ENCODE measurements around the gene XRCC5. TPM values are rescaled to one million over a fixed set of nuclear protein-coding genes. Genes with fewer than 3 reads are reported as not detected.

The XRCC5 gene
- total and polyA plus RNA-seq, 10 donors: 63.5 to 252 (median 179) TPM

GRCh38 chr2:216194013-216194412 lies 84.9 kb downstream of the XRCC5 start:
- DNase-seq: no peak
- Histone ChIP-seq H3K4me1 (peaks cover 0 to 12% (median 3%) of the 10 kb centered on the region in 6 donors), H3K27ac (no peak overlapping the region), H3K36me3 (peaks cover 0 to 99% (median 85%) of the 10 kb centered on the region in 6 donors), H3K9me3 (no peaks in the 10 kb centered on the region), H3K4me3 (no peak overlapping the region), H3K27me3 (replicated peaks in 1 of 7) (no peaks in the 10 kb centered on the region)
- no peak for TF ChIP-seq POLR2AphosphoS5 (IDR thresholded peaks at IDR 0.05)
- TF ChIP-seq POLR2A (IDR thresholded peaks at IDR 0.05): no peak
- no peak for TF ChIP-seq CTCF (IDR thresholded peaks at IDR 0.05 in 8 of 11, conservative IDR thresholded peaks at IDR 0.05 in 3 of 11)
- 73 to 91% (median 84%) methylated on average over 3 of the region's 3 CpGs for WGBS, 5 donors
- intact Hi-C loops (cut with DNase I; ENCODE audit: low total_unique reads): no loop called here

DNA sequence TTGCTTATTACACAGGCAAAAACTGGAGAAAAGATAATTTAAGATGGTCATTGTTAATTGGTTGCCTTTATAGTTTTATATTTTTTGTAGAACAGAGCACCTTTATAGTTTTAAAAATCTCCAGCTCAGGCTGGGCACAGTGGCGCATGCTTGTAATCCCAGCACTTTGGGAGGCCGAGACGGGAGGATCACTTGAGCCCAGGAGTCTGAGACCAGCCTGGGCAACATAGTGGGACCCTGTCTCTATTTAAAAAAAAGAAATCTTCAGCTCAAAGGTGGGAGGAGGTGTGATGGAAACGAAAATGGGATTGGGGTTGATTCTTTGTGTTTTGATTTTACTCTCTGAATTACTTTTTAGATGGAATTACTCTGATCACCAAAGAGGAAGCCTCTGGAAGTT lies 85.4 kb downstream of the XRCC5 start:
- Histone ChIP-seq H3K36me3 (peaks cover 0 to 100% (median 88%) of the 10 kb centered on the region in 6 donors), H3K4me1 (peaks cover 0 to 7% (median 1%) of the 10 kb centered on the region in 6 donors), H3K9me3 (no peaks in the 10 kb centered on the region), H3K27me3 (replicated peaks in 1 of 7) (no peaks in the 10 kb centered on the region), H3K27ac (no peak overlapping the region), H3K4me3 (no peak overlapping the region)
- WGBS, 5 donors: 68 to 94% (median 85%) methylated on average over 4 of the region's 4 CpGs
- no peak for TF ChIP-seq CTCF (IDR thresholded peaks at IDR 0.05 in 8 of 11, conservative IDR thresholded peaks at IDR 0.05 in 3 of 11)
- no peak for TF ChIP-seq POLR2A (IDR thresholded peaks at IDR 0.05)
- no peak for TF ChIP-seq POLR2AphosphoS5 (IDR thresholded peaks at IDR 0.05)
- DNase-seq: no peak
- intact Hi-C loops (cut with DNase I; ENCODE audit: low total_unique reads): no loop called here

- Histone ChIP-seq H3K4me3 (no peak overlapping the region), H3K36me3 (peaks cover 2 to 100% (median 91%) of the 10 kb centered on the region in 6 donors)
- WGBS, 5 donors: 85 to 93% (median 86%) methylated on average over 4 of the region's 4 CpGs
These were observed 86.4 kb downstream of the XRCC5 start for GRCh38 chr2:216195565-216196029.

More at GRCh38 chr2:216195565-216196029, 86.4 kb downstream of the XRCC5 start:
- TF ChIP-seq CTCF (IDR thresholded peaks at IDR 0.05 in 8 of 11, conservative IDR thresholded peaks at IDR 0.05 in 3 of 11) (no peak), POLR2A (IDR thresholded peaks at IDR 0.05) (no peak), POLR2AphosphoS5 (IDR thresholded peaks at IDR 0.05) (no peak)
- peaks cover 0 to 5% (median 1%) of the 10 kb centered on the region in 6 donors for H3K4me1 ChIP-seq
- H3K27ac ChIP-seq: no peak overlapping the region
- no peaks in the 10 kb centered on the region for H3K9me3 ChIP-seq
- no peak for DNase-seq
- no peaks in the 10 kb centered on the region for H3K27me3 ChIP-seq (replicated peaks in 1 of 7)
- intact Hi-C loops (cut with DNase I; ENCODE audit: low total_unique reads): no loop called here
